Caco-2 (cell line): ENCODE data around the gene CLIP3. TPM values are rescaled to one million over a fixed set of nuclear protein-coding genes. Genes with fewer than 3 reads are reported as not detected.

Source experiments
- BruUV-seq: library from RNA; stranded (reverse); fragments of 400-500 nt; replicated peaks from 2 replicates; lab custom pipeline; 2021; lab: Mats Ljungman, UMichigan
- CTCF ChIA-PET: fragments of 300-600 bp; sonication (Branson Sonifier 250); formaldehyde crosslinking; loops from one replicate; lab custom pipeline; 2022; ENCODE audit warnings: antibody characterized with exemption; lab: Charles Lee
- POLR2A ChIA-PET: fragments of 300-600 bp; sonication (Branson Sonifier 250); formaldehyde crosslinking; loops from one replicate; lab custom pipeline; 2022; ENCODE audit warnings: antibody characterized with exemption; lab: Charles Lee
- DNase-seq, 2 experiments: peaks; one replicate each; pipeline versions ENCODE4 v3.0.0 to v3.0.0-alpha.2; 2020 to 2022
- H3K27me3 ChIP-seq: replicated peaks from 2 replicates; pipeline ENCODE4 v1.6.0; 2011; ENCODE audit warnings: low read length; ENCODE audit not compliant: control insufficient read depth, insufficient read depth
- H3K36me3 ChIP-seq: 2 replicates; pipeline ENCODE4 v1.5.1; 2011; ENCODE audit warnings: low read length; ENCODE audit not compliant: control insufficient read depth, insufficient read depth
- H3K4me1 ChIP-seq: fragments of 250-450 bp; sonication (Bioruptor Pico); 2 replicates; pipeline ENCODE4 v1.5.1; 2020; ENCODE audit warnings: mild to moderate bottlenecking
- H3K4me3 ChIP-seq: 2 replicates; pipeline ENCODE4 v1.5.1; 2011; ENCODE audit warnings: low read depth, mild to moderate bottlenecking, control low read depth, low read length
- H3K9me3 ChIP-seq: fragments of 250-450 bp; sonication (Bioruptor Pico); 2 replicates; pipeline ENCODE4 v1.5.1; 2020; ENCODE audit warnings: mild to moderate bottlenecking, moderate library complexity
- H3K27ac Mint-ChIP-seq: one replicate; pipeline ENCODE4 v1.8.0; 2022; ENCODE audit warnings: mixed read lengths; ENCODE audit not compliant: unreplicated experiment
- H3K27me3 Mint-ChIP-seq: one replicate; pipeline ENCODE4 v1.8.0; 2022; ENCODE audit warnings: mixed read lengths; ENCODE audit not compliant: insufficient read depth, unreplicated experiment
- H3K36me3 Mint-ChIP-seq: one replicate; pipeline ENCODE4 v1.8.0; 2022; ENCODE audit warnings: mild to moderate bottlenecking, mixed read lengths; ENCODE audit not compliant: insufficient read depth, unreplicated experiment
- H3K4me1 Mint-ChIP-seq: one replicate; pipeline ENCODE4 v1.8.0; 2022; ENCODE audit warnings: low read depth, mixed read lengths; ENCODE audit not compliant: unreplicated experiment
- H3K4me3 Mint-ChIP-seq: one replicate; pipeline ENCODE4 v1.8.0; 2022; ENCODE audit warnings: mild to moderate bottlenecking, moderate library complexity, mixed read lengths; ENCODE audit not compliant: unreplicated experiment
- H3K9me3 Mint-ChIP-seq: one replicate; pipeline ENCODE4 v1.8.0; 2022; ENCODE audit warnings: mixed read lengths; ENCODE audit not compliant: unreplicated experiment
- CTCF ChIP-seq, 2 experiments: fragments of 200-600 bp in 1 of 2; IDR thresholded peaks; 1 replicate in 1 of 2; 2 replicates in 1 of 2; pipeline versions ENCODE4 v1.5.1 to v1.8.0; 2011 to 2022; ENCODE audit warnings: antibody characterized with exemption in 1 of 2, control low read depth in 1 of 2, inconsistent platforms in 1 of 2, low read depth in 1 of 2, low read length in 1 of 2, mild to moderate bottlenecking in 1 of 2, moderate library complexity in 1 of 2; ENCODE audit not compliant: insufficient read depth in 1 of 2, severe bottlenecking in 1 of 2, unreplicated experiment in 1 of 2
- intact Hi-C: fragments of 100-400 bp; cut with micrococcal nuclease; formaldehyde crosslinking; loops from one replicate; pipeline ENCODE4 v1.10.0; 2022; ENCODE audit not compliant: unreplicated experiment
- total RNA-seq: library from RNA; stranded (reverse); gene quantifications from 2 replicates; pipeline ENCODE4 v1.2.3, GENCODE V29; 2022

Gene CLIP3
- total RNA-seq, 1 experiment from 2014 or later: 1.7 TPM

GRCh38 chr19:36013280-36014011, 19.2 kb downstream of the CLIP3 start:
- H3K4me3 Mint-ChIP-seq: peak overlapping the region; percentile 98
- POLR2A ChIA-PET: interaction anchor here (0.9 to 1.5 kb wide), 6 partner anchors 16 to 268 kb away, joined by 3 to 14 read pairs (median 6); partner anchors contain the start of genes POLR2I, PSENEN, THAP8 and U2AF1L4
- intact Hi-C loops: loop anchor here (1.0 kb wide), 2 partner anchors 41 to 102 kb away; partner anchors contain the start of genes TBCB, THAP8 and WDR62

GRCh38 chr19:36010402-36010801, 22.3 kb downstream of the CLIP3 start:
- no peaks in the 10 kb centered on the region for H3K27me3 Mint-ChIP-seq
- H3K9me3 Mint-ChIP-seq: no peaks in the 10 kb centered on the region
- intact Hi-C loops: no loop called here
- Histone ChIP-seq H3K4me1 (peaks cover 11% of the 10 kb centered on the region), H3K27me3 (no peaks in the 10 kb centered on the region), H3K4me3 (no peak overlapping the region), H3K9me3 (no peaks in the 10 kb centered on the region), H3K36me3 (peaks cover 2% of the 10 kb centered on the region)
- TF ChIP-seq CTCF (IDR thresholded peaks at IDR 0.05; ENCODE audit: insufficient read depth in 1 of 2, low read depth in 1 of 2, low read length in 1 of 2, severe bottlenecking in 1 of 2, unreplicated experiment in 1 of 2): no peak
- H3K4me1 Mint-ChIP-seq: peaks cover 36% of the 10 kb centered on the region
- H3K36me3 Mint-ChIP-seq: peaks cover 34% of the 10 kb centered on the region
- DNase-seq: no peak
- no peak overlapping the region for H3K4me3 Mint-ChIP-seq
- peak overlapping the region; percentile 39 for H3K27ac Mint-ChIP-seq
- no TSS peak for BruUV-seq
- ChIA-PET CTCF (interaction anchor here (0.5 kb wide), 1 partner anchor 25 kb away, joined by 3 read pairs; no protein-coding TSS in a partner anchor), POLR2A (no interaction called here)

More at GRCh38 chr19:36013280-36014011, 19.2 kb downstream of the CLIP3 start:
- CTCF ChIA-PET: interaction anchor here (0.7 to 1.7 kb wide), 8 partner anchors 10 to 115 kb away, joined by 3 to 6 read pairs (median 3); partner anchors contain the start of gene THAP8
- Histone ChIP-seq H3K36me3 (no peaks in the 10 kb centered on the region; the same call in 1 of the 2 replicates), H3K27me3 (no peaks in the 10 kb centered on the region), H3K4me1 (peaks cover 12% of the 10 kb centered on the region), H3K4me3 (peak overlapping the region; percentile 72), H3K9me3 (no peaks in the 10 kb centered on the region)
- Mint-ChIP-seq H3K36me3 (peaks cover 32% of the 10 kb centered on the region), H3K27me3 (no peaks in the 10 kb centered on the region), H3K9me3 (no peaks in the 10 kb centered on the region), H3K4me1 (peaks cover 34% of the 10 kb centered on the region), H3K27ac (peak overlapping the region; percentile 92)
- no peak for DNase-seq
- TSS peak; percentile 29 for BruUV-seq
- no peak for TF ChIP-seq CTCF (IDR thresholded peaks at IDR 0.05; ENCODE audit: insufficient read depth in 1 of 2, low read depth in 1 of 2, low read length in 1 of 2, severe bottlenecking in 1 of 2, unreplicated experiment in 1 of 2)

- Histone ChIP-seq H3K27me3 (no peaks in the 10 kb centered on the region), H3K36me3 (peaks cover 2% of the 10 kb centered on the region), H3K9me3 (no peaks in the 10 kb centered on the region), H3K4me1 (peaks cover 5% of the 10 kb centered on the region; the same call in 1 of the 2 replicates), H3K4me3 (peak overlapping the region; percentile 75)
- no peak for TF ChIP-seq CTCF (IDR thresholded peaks at IDR 0.05; ENCODE audit: insufficient read depth in 1 of 2, low read depth in 1 of 2, low read length in 1 of 2, severe bottlenecking in 1 of 2, unreplicated experiment in 1 of 2)
- H3K4me3 Mint-ChIP-seq: peak overlapping the region; percentile 89
- peaks cover 36% of the 10 kb centered on the region for H3K36me3 Mint-ChIP-seq
- peaks cover 30% of the 10 kb centered on the region for H3K4me1 Mint-ChIP-seq
- no peaks in the 10 kb centered on the region for H3K9me3 Mint-ChIP-seq
- DNase-seq: peak in 1 of 2 experiments; percentile 16
- ChIA-PET POLR2A (interaction anchor here (1.4 to 1.5 kb wide), 2 partner anchors 32 to 44 kb away, joined by 7 to 10 read pairs; partner anchors contain the start of gene THAP8), CTCF (interaction anchor here (0.5 to 0.8 kb wide), 2 partner anchors 26 to 262 kb away, joined by 3 read pairs; partner anchors contain the start of gene LIN37)
- intact Hi-C loops: loop anchor here (2.0 kb wide), 1 partner anchor 15 kb away; the partner anchor contains the start of gene SDHAF1
- BruUV-seq: no TSS peak
- H3K27me3 Mint-ChIP-seq: no peaks in the 10 kb centered on the region
- peak overlapping the region; percentile 39 for H3K27ac Mint-ChIP-seq
Measured at GRCh38 chr19:36009633-36010379, 22.9 kb downstream of the CLIP3 start.
